Epithelial cell of esophagus (primary cell): Measurements from ENCODE around the gene KAT5.

Experiments
- DNase-seq: peaks from one replicate; pipeline ENCODE4 v3.0.0; 2010; ENCODE audit warnings: low read depth
- H3K4me3 ChIP-seq: 2 replicates; pipeline ENCODE4 v1.5.1; 2011; ENCODE audit warnings: mild to moderate bottlenecking, low read length, control low read depth
- TF ChIP-seq, protein P1 (sequence below): IDR thresholded peaks from 2 replicates; pipeline ENCODE4 v1.5.1; 2011; ENCODE audit warnings: low read depth, mild to moderate bottlenecking, low read length, control low read depth, inconsistent platforms; ENCODE audit not compliant: insufficient read depth; ENCODE audit errors: missing control alignments

The KAT5 gene

DNA sequence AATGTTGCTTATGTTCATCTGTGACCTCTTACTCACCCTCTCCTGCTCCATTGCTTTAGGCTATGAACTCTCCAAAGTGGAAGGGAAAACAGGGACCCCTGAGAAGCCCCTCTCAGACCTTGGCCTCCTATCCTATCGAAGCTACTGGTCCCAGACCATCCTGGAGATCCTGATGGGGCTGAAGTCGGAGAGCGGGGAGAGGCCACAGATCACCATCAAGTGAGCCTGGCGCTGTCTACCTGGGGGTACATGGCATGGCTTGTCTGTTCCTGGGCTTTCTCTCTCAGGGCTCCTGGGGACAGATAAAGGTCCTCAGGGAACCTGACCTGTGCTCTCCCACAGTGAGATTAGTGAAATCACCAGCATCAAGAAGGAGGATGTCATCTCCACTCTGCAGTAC, 6.5 kb downstream of the KAT5 start:
- no peak for DNase-seq
- TF ChIP-seq, protein P1, sequence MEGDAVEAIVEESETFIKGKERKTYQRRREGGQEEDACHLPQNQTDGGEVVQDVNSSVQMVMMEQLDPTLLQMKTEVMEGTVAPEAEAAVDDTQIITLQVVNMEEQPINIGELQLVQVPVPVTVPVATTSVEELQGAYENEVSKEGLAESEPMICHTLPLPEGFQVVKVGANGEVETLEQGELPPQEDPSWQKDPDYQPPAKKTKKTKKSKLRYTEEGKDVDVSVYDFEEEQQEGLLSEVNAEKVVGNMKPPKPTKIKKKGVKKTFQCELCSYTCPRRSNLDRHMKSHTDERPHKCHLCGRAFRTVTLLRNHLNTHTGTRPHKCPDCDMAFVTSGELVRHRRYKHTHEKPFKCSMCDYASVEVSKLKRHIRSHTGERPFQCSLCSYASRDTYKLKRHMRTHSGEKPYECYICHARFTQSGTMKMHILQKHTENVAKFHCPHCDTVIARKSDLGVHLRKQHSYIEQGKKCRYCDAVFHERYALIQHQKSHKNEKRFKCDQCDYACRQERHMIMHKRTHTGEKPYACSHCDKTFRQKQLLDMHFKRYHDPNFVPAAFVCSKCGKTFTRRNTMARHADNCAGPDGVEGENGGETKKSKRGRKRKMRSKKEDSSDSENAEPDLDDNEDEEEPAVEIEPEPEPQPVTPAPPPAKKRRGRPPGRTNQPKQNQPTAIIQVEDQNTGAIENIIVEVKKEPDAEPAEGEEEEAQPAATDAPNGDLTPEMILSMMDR, result no peak
- H3K4me3 ChIP-seq, result no peak overlapping the region

DNA sequence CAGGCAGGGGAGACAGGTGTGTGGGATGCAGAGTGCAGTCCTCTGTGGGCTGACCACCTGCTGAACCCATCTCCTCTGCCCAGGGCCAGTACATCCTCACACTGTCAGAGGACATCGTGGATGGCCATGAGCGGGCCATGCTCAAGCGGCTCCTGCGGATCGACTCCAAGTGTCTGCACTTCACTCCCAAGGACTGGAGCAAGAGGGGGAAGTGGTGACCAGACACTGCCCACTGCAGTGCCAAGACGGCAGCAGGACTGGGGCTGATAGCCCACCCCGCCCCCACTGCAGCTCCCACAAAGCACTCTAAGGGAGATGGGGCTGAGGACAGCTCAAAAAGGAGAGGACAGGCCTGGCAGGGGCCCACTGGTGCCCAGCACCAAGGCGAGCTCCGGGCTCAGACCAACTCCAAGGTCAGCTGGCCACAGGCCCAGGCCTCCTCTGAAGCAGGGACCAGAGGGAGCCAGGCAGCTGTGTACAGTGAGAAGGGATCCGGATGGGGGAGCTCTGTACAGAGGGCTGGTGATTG, 7.0 kb downstream of the KAT5 start:
- TF ChIP-seq, protein P1, result no peak
- peak overlapping the region; percentile 84 for H3K4me3 ChIP-seq
- no peak for DNase-seq

DNA sequence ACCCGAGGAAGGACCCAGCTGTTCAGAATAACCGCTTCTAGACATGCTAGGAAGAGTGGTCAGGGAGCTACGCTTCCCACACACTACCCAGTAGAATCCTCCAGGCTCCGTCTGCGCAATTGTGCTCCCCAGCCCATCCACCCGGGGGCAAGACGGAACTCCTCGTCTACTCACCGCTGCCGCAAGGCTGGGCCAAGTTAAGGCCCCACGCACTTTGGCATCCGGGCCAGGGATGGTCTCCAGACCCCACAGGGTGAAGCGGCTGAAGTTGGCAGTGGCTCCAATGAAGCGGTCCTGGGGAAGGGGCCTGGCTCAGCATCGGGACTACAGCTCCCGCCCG, 7.8 kb downstream of the KAT5 start:
- TF ChIP-seq, protein P1, result no peak
- DNase-seq, result peak; percentile 52
- peak overlapping the region; percentile 84 for H3K4me3 ChIP-seq

DNA sequence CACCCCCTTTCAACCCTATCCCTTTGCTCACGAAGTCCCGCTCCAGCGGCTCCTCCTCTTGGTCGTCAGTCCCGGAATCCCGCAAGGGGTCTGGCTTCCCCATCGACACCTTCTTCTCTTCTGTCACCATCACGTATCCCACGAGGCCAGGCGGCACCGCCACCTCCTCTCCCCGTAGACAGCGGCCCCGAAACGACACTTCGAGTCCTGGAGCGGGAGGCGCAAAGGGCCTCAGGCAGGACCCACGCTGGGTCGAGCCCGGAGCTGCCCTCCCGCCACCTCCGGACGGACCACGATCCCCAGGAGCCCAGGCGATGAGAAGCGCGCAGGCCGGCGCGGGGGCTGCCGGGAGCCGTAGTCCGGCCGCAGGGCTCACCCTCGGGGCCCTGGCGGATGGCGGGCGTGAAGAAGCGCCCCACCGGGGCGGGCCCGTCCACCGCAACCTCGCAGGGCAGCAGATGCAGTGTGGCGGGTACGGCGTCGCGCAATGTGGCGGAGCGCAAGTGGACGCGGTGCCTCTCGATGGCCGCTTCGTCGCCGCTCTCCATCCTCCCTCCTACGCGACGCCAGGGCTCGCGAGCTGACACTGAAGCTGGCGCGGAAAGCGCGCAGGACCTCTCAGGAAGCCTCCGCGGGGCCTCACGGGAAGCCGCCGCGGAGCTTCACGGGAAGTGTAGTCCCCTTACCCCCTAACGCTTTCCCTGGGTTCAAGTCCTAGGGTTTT, 8.3 kb downstream of the KAT5 start, which contains the start of gene RNASEH2C:
Gene RNASEH2C (minus strand): TSS at position 588 of the 724 bp plus-strand sequence. CDS start 40 bp downstream, at position 548.
- DNase-seq, result peak; percentile 90
- TF ChIP-seq, protein P1, result no peak
- H3K4me3 ChIP-seq, result peak within 1 kb of the TSS; percentile 84

DNA sequence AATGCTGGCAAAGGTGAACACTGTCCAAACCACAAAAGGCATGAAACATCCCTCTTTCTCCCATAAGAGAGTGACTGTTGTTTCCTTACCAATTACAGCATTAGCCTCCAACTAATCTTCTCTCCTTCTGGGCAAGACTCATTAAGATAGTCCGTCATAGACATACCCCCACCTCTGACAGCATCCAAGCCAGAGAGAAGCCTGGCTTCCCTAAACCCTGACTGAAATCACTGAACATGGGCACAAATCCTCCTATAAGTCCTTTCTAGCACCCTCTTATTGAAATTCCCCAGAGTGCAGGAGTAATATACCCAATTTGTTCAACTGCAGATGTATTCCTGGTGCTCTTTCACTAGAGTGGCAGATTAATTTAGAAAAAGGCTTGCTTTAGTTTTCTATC, 10.2 kb downstream of the KAT5 start:
- TF ChIP-seq, protein P1, result no peak
- DNase-seq, result no peak
- H3K4me3 ChIP-seq, result no peak overlapping the region

DNA sequence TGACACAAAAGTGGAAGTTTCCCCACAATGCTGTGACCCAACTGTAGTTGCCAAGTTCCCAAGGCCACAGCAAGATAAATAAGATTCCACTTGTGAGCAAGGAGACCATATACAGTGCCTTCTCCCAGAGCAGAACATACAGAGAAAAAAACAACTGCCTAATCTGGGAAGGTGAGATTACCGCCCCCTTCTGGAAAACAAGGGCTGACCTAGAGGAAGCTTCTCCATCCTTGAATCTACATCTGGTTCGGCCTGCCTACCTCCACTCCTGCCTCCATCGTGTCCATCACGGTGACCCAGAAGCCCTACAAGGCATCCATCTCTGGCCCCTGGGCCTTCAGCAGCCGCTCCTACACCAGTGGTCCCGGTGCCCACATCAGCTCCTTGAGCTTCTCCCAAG, 14.6 kb downstream of the KAT5 start:
- no peak for DNase-seq
- H3K4me3 ChIP-seq, result no peak overlapping the region
- TF ChIP-seq, protein P1, result no peak

DNA sequence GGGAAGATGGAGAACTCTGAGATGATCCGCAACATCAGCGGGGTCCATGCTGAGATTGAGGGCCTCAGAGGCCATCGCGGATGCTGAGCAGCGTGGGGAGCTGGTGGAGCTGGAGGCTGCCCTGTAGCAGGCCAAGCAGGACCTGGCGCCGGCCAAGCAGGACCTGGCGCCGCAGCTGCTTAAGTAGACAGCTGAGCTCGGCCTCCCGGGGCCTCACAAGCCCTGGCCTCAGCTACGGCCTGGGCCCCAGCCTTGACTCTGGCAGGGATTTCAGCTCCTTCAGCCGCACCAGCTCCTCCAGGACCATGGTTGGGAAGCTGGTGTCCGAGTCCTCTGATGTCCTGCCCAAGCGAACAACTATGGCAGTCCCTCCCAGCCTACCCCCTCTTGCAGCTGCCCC, 15.8 kb downstream of the KAT5 start:
- no peak overlapping the region for H3K4me3 ChIP-seq
- no peak for DNase-seq
- TF ChIP-seq, protein P1, result no peak
